T-helper 22 cell (primary cell): Measurements from ENCODE around the gene CRMP1.

Experiments
- DNase-seq: peaks from one replicate; pipeline ENCODE4 v3.0.0-alpha.2; 2020; ENCODE audit warnings: low read depth

CRMP1 gene

DNA sequence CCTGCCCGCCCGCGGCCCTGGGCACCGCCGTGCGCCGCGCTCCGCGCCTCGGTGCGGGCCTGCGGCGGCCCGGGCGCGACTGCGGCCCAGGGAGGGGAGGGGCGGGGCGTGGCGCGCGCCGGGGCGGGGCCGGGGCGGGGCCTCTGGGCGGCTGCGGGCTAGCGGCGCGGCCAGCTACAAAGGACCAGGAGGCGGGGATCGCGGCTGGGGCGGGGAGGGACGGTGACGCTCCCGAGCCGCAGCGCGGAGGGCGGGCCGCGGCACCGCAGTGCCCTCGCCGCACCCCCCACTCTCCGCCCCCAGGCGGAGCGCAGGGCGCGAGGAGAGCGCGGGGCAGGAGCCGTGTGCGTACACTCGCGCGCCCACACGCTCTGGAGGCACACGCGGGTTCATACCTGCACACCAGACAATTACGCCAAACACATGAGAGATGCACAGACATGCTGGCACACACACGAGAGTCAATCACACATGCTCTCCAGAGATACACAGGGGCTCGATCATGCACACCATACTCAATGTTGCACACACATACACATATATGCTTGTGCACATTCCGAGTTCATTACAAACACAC is at the start of gene CRMP1:
TSS of gene CRMP1 (minus strand) at position 83 of the 577 bp plus-strand sequence. CDS start 117 bp downstream, outside the sequence.
- DNase-seq: no peak

DNA sequence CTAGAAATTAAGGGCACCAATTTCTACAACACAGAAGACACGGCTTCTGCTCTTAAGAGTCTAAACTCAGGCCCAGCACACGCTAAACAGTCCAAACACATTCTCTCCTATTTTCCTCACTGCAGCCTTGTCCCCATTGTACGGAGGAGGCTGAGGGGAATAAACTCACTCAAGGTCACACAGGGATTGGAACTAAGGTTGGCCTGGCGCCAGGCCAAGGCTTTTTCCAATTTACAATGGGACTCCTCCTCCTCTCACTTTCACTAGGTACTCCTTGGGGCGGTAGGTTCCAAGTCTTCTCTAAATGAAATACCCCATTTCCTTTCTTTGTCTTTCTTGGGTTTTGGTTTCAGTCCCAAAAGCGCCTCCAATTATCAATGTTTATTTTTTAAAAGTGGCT is 48.7 kb upstream of the CRMP1 start:
- DNase-seq: no peak

DNA sequence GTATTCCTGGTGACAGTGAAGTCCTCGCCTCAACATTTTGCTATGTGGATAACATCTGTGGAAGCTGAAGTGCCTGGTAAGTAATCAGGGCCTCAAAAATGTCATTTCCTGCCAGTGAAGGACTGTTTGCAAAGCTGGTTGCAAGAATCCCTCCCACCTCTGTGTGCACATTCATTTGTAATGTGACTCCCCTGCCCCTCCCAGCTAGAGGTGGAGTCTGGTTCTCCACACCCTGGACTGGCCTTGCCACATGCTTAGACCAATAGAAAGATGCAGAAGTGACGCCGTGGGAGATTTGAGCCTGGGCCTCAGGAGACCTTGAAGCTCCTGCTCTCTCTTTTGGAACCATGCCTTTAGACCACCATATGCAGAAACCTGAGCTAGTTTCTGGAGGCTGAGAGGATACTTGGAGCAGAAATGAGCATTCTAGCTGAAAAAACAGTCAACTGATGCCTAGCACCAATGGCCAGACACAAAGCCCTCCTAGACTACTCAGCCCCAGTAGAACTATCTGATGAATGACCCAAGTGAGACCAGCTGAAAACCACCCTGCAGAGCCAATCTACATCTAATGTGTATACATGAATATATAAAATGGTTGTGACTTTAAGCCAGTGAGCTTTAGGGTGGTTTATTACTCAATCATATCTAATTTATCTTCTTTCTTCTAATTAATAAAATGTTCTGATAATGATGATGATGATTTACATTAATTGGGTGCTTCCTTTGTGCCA is 47.8 kb upstream of the CRMP1 start:
- no peak for DNase-seq

DNA sequence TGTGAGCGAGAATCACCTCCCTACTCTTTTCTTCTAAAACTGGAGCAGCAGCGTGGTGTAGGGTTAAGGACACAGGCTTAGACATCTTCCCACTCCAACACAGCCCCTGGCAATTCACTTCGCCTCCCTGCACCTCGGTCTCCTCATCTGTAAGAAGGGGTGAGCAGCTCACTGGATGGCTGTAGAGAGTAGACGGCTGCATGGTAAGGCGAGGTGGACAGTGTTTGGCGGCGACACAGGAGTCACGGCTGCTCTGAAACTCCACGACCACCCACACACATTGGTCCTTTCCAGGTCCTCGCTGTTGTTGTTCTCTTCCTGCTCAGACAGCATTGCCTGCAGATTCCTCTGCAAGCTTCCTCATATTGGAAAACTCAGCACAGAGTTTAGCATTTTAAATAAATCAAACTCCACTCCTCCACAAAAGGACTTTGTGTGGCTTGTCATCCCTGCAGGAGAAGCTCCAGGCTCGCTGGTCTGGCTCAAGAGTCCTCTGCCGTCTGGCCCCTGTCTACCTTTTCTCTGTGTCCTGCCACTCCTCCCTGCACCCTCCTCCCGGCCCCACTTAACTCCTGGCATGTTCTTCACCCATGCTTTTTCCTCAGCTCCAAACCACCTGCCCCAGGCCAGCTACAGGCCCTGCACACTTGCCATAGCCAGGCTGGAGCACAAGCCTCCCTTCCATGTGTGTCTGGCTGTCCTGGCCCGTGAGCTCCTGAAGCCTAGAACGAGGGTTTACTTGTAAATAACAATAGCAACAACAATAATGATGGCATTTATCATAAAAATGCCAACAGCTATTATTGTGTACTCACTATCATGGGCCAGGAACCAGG is 41.3 kb upstream of the CRMP1 start:
- DNase-seq: no peak

DNA sequence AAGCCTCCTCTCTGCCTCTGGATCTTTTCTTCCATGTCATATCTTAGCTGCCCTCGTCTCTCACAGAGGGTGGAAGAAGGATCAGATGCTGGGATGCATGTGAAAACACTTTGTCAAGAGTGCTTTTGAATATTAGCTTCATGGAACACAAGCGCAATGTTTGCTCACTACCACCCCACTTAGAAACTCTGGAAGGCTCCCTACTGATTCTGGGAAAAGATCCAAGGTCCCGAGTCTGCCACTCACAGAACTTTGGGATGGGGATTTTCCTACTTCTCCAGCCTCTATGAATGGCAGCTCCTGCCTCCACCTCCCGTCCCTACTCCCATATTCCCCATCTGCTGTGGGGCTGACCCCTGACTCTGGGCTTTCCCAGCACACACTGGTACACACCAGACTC is 40.2 kb upstream of the CRMP1 start:
- DNase-seq: no peak

DNA sequence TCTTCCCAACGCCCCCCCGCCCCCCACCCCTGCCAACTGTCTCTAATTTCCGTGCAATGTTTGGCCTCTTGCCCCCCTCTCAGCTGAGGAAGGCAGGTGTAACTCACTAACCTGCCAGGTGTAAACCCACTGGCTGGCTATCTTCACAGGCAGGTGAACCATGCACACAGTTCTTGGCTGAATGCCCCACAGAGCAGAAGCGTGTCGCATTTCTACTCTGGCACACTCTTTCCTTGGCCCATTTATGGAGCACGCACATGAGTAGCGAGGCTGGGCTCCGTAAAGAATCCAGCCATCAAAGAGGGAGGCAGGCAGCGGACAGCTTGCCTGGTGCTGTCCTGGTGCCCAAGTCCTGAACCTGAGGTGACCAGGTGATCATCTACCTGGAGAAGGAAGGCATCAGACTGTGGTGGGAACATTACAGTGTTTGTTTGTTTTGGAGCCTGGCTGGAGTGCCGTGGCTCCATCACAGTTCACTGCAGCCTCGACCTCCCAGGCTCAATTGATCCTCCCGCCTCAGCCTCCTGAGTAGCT is 39.2 kb upstream of the CRMP1 start:
- no peak for DNase-seq

DNA sequence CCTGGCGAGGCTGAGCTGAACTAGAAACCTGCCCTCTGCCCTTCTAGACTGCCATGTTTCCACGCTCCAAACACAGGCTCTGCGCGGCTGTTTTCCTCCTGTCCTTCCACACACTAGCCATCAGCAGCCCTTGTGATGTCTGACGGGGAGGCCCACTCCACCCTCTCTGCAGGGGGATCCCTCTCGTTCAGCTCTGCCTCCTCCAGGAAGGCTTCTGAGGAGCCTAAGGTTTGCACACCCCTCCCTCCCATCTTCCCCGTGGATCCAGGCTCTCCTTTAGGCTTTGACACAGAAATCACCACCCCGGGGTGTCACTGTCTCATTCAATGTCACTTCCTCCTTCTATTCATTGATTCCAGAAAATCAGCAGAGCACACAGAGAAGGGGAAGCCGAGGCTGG is 38.6 kb upstream of the CRMP1 start:
- DNase-seq: no peak

DNA sequence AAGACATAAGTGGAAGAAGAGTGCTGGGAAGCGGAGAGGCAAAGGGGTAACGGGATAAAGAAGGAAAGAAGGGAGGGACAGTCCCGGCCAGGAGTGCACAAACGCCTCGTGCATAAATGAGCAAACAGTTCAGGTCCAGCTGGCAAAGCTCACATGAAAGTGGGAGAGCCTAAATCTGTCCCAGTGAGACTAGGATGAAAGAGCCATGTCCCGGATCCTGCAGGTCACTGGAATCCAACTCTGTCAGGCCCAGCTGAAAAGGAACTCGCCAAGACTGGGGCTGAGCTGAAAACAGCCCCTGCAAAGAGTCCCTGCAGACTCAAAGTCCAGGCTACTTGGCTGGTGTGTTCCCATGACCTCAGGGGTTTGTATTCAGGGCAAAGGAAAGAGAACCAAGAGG is 38.0 kb upstream of the CRMP1 start:
- no peak for DNase-seq

DNA sequence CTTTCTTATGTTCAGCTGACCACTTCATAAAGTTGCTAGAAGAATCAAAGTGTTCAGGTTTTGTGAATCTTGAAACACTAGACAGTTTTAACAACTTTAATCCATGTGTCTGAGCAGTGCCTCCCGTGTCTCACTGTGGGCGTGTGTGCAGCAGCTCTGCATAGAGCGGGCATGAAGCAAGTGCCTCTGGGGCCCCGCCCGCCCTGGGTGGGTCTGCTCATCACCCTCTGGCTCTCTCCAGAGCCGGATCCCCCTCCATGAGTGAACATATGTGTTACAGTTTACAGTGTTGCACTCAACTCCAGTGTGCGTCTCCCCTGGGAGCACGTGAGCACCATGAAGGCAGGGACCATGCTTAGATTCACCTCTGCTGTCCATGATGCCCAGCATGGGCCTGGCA is 37.6 kb upstream of the CRMP1 start:
- DNase-seq: no peak

DNA sequence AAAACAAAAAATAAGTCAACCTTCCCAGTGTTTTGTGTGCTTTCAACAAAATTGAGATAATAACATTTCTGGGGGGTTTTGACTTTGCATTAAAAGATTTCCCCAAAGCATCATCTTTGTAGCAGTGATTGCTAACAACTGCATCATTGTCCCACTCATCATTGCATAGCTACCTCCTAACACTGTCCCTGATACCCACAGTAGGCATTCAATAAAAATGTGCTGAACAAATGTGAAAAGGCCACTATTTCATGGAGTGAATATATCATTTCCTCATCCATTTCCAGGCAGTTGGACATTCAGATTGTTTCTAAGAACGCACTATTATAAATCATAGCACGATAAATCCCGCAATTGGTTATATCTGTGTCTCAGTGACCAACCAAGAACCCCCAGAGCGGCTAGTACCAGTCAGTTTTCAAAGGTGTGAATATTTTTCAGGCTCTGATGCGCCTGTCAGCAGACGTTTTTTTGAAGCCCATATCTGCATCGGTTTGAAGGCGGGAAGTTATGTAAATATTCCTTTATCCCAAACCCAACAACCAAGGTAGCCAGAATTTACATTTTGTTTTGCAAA is 36.0 kb upstream of the CRMP1 start:
- no peak for DNase-seq

DNA sequence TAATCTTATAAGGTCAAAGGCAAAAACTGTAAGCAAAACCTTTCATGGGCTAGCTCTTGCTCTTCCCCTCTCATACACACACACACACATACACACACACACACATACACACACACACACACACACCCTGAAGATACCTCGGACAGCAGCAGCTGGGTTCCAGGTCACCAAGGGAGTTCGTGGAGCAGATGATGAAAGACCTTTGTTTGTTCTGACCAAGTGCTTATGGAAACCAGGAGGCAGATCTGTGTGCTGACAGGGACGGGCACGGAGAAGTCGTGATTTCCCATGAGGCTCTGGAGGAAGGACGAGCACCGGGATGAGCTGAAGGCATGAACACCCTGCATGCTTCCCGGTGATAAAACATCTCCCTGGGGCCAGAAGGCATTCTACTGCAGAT is 35.4 kb upstream of the CRMP1 start:
- no peak for DNase-seq

DNA sequence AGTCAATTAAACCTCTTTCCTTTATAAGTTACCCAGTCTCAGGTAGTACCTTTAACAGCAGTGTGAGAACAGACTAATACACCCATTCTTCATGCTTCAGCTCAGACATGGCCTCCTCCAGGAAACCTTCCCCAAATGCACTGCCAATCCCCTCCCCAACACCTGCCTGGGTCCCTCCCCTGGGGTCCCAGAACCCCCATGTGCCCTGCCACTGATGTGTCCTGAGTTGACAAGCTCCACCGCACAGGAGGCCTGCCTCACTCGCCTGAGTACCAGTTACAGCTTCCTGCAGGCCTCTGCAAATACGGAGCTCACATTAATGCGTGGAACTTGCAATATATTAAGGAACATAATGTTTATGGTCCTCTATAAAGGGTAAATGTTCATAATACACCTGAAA is 34.9 kb upstream of the CRMP1 start:
- DNase-seq: no peak

DNA sequence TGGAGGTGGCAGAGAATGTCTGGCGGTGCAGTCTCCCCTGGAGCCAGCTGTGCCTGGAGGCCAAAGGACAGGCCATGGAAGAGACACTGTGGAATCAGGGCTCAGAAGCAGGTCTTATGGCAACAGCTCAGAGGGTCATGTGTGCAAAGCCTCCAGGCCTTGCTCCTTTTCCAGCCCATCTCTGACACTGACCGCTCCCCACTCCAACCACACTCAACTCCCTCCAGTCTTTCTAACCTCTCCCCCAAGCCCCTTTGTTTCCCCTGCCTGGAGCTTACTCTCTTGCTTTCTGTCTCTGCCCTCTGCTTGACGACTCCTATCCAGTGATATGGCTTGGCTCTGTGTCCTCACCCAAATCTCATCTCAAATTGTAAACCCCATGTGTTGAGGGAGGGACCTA is 34.2 kb upstream of the CRMP1 start:
- DNase-seq: no peak

DNA sequence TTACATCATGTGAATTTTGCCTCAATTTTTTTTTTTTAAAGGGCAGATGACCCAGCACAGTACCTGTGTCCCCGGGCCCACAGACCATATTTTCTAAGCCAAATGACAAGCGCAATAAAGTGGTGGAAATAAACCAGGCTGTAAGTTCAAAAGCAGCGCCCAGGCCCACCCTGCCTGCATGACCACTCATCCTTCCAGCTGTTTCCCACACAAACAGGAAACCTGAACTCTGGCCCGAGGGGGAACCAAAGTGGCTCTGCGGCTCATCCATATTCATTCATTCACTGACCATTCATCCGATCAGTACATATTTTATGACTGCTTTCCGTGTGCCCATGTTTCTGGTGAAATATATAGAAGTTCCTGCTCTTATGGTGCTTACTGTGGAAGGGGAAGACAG is 33.7 kb upstream of the CRMP1 start:
- DNase-seq: no peak

DNA sequence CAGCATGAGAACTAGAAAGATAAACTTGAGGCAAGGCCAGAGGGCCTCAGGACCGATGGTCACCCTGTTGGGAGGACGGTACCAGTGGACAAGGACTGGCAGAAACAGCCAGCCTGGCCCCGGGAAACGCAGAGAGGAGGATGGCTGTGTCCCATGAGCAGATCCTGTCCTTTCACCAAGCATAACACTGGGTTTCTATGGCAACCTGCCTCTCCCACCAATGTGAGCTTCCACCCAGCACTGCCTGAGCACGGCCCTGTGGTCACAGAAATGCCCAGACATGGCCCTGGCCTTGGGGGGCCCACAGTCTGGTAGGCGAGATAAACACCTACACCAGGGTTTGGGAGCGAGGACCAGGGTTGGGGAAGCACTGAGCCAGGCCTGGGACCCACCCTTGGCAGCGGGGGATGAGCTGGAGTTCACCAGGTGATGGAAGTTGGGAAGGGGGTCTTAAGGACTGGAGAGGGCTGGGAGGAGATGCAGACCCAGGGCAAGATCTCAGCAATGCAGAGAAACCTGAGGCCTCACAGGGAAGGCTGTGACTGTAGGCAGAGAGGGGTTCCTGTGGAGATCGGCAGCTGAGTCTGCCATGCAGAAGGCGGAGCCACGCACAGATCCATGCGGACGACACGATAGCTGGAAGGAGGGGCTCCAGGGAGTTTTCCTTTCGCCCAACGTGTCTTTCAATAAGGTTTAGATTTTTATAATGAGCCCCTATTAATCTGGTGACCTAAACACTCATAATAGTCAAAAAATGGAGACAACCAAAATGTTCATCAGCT is 32.7 kb upstream of the CRMP1 start:
- DNase-seq: no peak

DNA sequence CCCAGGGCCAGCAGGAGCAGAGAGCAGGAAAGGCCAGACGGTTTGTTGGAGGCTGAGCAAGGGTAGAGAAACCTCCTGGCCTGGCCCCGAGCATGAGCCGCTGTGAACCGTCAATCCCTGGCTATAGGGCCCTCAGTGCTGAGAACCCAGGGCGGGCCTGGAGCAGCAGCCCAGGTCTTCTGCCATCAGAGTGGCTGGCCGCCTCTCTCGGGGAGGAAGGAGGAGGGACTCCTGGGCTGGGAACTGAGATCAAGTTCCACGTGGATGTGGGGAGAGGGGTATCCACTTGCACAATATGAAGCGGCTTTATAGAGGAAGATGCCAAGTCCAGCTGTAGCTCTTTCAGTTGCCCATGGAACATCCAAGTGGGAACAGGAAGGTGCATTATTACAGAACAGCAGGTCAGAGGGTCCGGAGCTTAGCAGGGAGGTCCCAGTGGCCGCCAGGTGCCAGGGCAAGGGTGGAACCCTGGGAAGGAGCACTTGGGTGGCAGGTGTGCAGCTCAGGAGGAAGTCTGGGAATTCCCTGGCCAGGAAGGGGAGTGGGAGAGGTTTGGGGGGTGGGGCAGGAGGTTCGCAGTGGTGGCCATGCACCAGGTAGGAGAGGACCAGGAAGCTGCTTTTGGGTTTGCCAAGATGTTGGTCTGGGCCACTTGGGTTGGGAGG is 31.7 kb upstream of the CRMP1 start:
- DNase-seq: no peak

DNA sequence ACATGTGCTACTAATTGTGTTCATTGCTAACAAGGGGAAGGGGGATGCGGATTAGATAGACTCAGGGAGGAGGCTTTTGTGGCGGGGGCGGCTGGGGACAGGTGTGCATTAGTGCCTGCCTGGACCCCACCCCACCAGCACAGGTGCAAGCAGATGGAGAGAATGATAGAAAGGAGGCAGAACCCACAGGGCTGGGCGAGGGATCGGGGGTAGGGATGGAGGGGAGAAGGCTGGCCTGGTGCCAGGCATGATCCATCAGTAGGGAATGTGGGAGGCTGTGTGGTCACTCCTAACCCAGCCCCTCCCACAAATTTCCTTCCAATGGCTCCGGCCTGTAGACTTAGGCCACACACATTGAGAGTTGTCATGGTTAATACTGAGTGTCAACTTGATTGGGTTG is 30.5 kb upstream of the CRMP1 start:
- DNase-seq: no peak

DNA sequence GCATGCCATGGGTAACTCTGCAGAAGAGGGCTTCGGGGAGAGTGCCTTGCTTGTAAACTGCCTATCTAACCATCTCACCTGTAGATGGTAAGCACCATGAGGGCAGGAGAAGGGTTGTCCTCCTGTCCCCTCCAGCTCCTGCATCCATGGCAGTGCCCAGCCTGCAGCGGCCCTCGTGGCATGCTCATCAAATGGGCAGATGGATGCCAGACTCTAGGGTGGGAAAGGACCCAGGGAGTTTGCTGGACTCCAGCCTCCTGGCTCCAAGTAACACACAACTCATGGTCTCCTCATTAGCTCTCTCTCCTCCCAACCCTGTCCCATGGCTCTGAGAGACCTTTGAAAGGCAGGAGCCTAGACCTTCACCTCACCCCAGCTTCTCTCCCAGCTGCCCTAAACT is 29.7 kb upstream of the CRMP1 start:
- DNase-seq: no peak

DNA sequence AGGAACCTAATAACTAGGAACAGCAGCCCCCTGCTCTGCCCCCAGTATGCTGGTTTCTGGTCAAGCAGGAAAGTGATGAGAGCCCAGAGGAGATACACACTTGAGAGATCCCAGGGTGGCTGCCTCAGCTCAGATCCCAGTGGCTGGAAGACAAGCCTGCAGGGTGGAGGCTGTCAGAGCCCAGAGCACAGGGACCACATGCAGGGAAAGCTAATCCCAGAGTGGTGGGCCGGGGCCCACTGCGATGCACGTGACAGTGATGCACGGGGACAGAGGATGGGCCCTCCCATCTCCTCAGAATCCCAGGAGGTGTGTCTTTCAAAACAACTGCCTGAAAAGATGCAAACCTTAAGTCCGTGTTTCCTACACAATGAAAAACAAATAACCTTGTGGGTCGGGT is 29.1 kb upstream of the CRMP1 start:
- no peak for DNase-seq

DNA sequence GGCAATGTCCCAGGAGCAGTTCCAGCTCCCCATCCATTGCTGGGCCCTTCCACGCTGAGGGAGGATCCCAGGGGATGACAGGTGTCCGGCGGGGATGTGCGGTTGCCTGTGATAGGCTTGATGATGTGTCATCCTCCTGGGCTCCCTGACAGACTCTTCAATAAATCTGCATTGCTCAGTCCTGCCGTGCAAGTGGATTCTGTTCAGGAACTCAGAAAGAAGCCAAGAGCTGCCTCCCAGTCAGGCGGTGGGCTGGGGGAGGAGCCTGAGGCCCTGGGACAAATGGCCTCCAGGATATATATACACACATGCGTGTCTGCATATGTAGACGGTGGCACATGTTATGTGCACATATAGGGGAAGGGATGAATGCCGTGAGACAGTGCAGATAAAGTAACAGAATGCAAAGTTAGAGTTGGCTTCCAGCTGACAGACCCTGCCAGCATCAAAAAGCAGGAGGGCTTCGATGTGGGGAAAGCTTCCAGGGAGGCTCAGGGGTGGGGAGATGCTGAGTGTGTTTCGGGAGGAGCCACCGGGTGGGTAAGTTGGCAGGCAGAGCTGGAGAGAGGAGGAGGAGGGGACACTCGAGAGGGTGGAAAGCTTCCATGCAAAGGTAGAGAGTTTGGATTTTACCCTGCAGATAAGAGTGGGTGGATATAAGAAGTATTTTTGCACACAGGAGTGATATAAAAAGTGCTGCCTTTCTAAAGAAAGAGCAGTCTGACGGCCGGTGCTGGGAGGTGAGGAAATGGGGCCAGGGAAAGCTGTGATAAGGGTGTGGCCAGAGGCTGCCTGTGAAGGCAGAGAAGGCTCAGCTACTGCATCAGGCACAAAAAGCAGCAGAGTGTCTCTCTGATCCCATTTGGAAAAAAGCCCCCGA is 28.5 kb upstream of the CRMP1 start:
- no peak for DNase-seq
